Measurements from ENCODE around the gene DSCAML1. TPM values are rescaled to one million over a fixed set of nuclear protein-coding genes. Genes with fewer than 3 reads are reported as not detected.

The DSCAML1 gene
- total RNA-seq, 1 experiment from 2014 or later = 0.90 TPM

- TF ChIP-seq OVOL2 (CRISPR knock-in tag; IDR thresholded peaks at IDR 0.05; ENCODE audit: borderline replicate concordance) (no peak), IRF1 (CRISPR knock-in tag; IDR thresholded peaks at IDR 0.05) (no peak), MXD4 (CRISPR knock-in tag; IDR thresholded peaks at IDR 0.05; ENCODE audit: borderline replicate concordance) (no peak), ZNF232 (CRISPR knock-in tag; IDR thresholded peaks at IDR 0.05) (no peak)
Observed at GRCh38 chr11:117478926-117479325, 318.1 kb downstream of the DSCAML1 start (continued).

GRCh38 chr11:117478126-117478860 is 318.7 kb downstream of the DSCAML1 start:
- POLR2A ChIA-PET = no interaction called here
- Mint-ChIP-seq H3K4me3 (no peak overlapping the region), H3K36me3 (no peaks in the 10 kb centered on the region), H3K27ac (no peak overlapping the region), H3K4me1 (peaks cover 30% of the 10 kb centered on the region), H3K9me3 (no peaks in the 10 kb centered on the region), H3K27me3 (ENCODE audit: low read depth) (peaks cover 2% of the 10 kb centered on the region)
- DNase-seq (ENCODE audit: low spot score) = no peak
- ATAC-seq = no peak
- CTCF ChIA-PET = interaction anchor here (1.0 to 4.2 kb wide), 4 partner anchors 10 to 52 kb away, joined by 3 to 16 read pairs (median 3); no protein-coding TSS in a partner anchor
- TF ChIP-seq ZMAT4 (CRISPR knock-in tag; IDR thresholded peaks at IDR 0.05) (no peak), ERG (CRISPR knock-in tag; IDR thresholded peaks at IDR 0.05) (no peak), SP1 (CRISPR knock-in tag; conservative IDR thresholded peaks at IDR 0.05) (no peak), E2F4 (CRISPR knock-in tag; IDR thresholded peaks at IDR 0.05; ENCODE audit: borderline replicate concordance, low read depth) (no peak), FOXP1 (CRISPR knock-in tag; IDR thresholded peaks at IDR 0.05; ENCODE audit: borderline replicate concordance) (no peak), CBFB (CRISPR knock-in tag; IDR thresholded peaks at IDR 0.05; ENCODE audit: low read depth) (no peak), ZNF423 (CRISPR knock-in tag; IDR thresholded peaks at IDR 0.05) (no peak), CTCF (IDR thresholded peaks at IDR 0.05) (no peak)

GRCh38 chr11:117477721-117478120 is 319.3 kb downstream of the DSCAML1 start:
- no peak for DNase-seq (ENCODE audit: low spot score)
- Mint-ChIP-seq H3K27me3 (ENCODE audit: low read depth) (peaks cover 2% of the 10 kb centered on the region), H3K27ac (no peak overlapping the region), H3K36me3 (no peaks in the 10 kb centered on the region), H3K4me3 (no peak overlapping the region), H3K9me3 (no peaks in the 10 kb centered on the region), H3K4me1 (peaks cover 30% of the 10 kb centered on the region)
- ATAC-seq = no peak
- CTCF ChIA-PET = interaction anchor here (1.2 to 4.2 kb wide), 2 partner anchors 9 to 52 kb away, joined by 3 to 16 read pairs; no protein-coding TSS in a partner anchor
- no peak for TF ChIP-seq TP53 (CRISPR knock-in tag; IDR thresholded peaks at IDR 0.05)
- TF ChIP-seq SMAD3 (CRISPR knock-in tag; IDR thresholded peaks at IDR 0.05; ENCODE audit: borderline replicate concordance) = no peak
- TF ChIP-seq ZNF423 (CRISPR knock-in tag; IDR thresholded peaks at IDR 0.05) = no peak
- TF ChIP-seq NR1H2 (CRISPR knock-in tag; IDR thresholded peaks at IDR 0.05) = no peak
- no peak for TF ChIP-seq ESRRA (CRISPR knock-in tag; IDR thresholded peaks at IDR 0.05; ENCODE audit: borderline replicate concordance)
- no peak for TF ChIP-seq IRF2 (CRISPR knock-in tag; IDR thresholded peaks at IDR 0.05; ENCODE audit: borderline replicate concordance, low read depth)
- no peak for TF ChIP-seq PRDM15 (CRISPR knock-in tag; IDR thresholded peaks at IDR 0.05)
- no peak for TF ChIP-seq RELA (CRISPR knock-in tag; IDR thresholded peaks at IDR 0.05; ENCODE audit: borderline replicate concordance)
- no peak for TF ChIP-seq ZNF138 (CRISPR knock-in tag; conservative IDR thresholded peaks at IDR 0.05)
- POLR2A ChIA-PET = no interaction called here
